WI38 (cell line): ENCODE results near the gene OBSCN.

Experiments used
- H3K4me3 ChIP-seq: 2 replicates; pipeline ENCODE4 v1.5.1; 2011; ENCODE audit warnings: low read depth, mild to moderate bottlenecking, control low read depth, low read length
- CTCF ChIP-seq: IDR thresholded peaks from 2 replicates; pipeline ENCODE4 v1.5.1; 2012; ENCODE audit warnings: low read depth, mild to moderate bottlenecking, control low read depth, low read length

The OBSCN gene

GRCh38 chr1:228365271-228366061, 157.6 kb downstream of the OBSCN start:
- H3K4me3 ChIP-seq, result no peak overlapping the region
- no peak for TF ChIP-seq CTCF

DNA sequence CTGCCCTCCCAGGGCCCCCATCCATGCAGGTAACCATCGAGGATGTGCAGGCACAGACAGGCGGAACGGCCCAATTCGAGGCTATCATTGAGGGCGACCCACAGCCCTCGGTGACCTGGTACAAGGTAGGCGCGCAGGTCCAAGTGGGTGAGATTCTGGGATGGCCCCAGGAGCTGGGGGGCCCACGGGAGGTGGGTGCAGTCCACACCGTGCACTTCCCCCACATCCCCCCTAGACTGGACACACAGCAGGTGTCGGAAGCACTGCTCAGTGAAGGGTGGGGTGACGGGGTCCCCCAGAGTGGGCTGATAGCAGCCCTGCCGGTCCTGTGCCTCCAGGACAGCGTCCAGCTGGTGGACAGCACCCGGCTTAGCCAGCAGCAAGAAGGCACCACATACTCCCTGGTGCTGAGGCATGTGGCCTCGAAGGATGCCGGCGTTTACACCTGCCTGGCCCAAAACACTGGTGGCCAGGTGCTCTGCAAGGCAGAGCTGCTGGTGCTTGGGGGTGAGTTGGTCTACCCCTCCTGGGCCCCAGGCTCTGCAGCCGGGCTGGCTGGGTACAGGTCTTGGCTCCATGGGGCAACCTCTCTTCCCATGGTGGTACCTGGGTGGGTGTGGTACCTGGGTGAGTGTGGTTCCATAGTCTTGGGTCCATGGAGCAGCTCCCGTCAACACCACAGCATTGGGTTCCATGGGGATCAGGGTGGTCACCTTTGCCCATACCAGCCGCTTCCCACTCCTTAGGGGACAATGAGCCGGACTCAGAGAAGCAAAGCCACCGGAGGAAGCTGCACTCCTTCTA, 158.4 kb downstream of the OBSCN start:
- TF ChIP-seq CTCF, result no peak
- no peak overlapping the region for H3K4me3 ChIP-seq

DNA sequence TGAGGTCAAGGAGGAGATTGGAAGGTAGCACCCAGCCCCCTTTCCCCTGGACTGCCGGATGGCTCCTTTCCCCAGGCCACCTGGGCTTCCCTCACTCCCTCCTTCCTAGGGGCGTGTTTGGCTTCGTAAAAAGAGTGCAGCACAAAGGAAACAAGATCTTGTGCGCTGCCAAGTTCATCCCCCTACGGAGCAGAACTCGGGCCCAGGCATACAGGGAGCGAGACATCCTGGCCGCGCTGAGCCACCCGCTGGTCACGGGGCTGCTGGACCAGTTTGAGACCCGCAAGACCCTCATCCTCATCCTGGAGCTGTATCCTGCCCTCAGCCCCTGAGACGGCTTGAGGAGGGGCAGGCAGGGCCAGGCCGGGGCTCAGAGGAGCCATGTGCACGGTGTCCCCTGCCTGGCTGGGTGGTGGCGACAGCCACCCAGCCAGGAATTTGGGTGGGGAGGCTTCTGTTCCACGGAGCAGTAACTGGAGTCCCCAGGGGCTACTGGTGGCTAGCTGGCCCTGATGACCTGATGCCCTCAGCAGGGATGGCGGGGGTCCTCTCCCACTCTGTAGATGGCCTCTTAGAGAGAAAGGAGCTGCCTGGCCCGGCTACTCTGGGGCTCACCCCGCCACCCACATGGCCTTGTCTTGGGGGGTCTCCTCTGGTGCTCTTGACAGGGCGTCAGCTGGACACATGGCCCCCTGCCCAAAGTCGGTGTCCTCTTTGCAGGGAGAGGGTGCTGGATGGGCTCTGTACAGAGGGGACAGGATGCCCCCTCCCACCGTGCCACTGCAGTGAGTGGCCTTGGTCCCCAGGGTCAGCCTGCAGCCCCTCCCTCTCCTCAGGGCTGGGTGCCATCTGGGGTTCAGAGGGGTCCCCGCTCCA, 159.3 kb downstream of the OBSCN start:
- TF ChIP-seq CTCF, result no peak
- H3K4me3 ChIP-seq, result no peak overlapping the region

DNA sequence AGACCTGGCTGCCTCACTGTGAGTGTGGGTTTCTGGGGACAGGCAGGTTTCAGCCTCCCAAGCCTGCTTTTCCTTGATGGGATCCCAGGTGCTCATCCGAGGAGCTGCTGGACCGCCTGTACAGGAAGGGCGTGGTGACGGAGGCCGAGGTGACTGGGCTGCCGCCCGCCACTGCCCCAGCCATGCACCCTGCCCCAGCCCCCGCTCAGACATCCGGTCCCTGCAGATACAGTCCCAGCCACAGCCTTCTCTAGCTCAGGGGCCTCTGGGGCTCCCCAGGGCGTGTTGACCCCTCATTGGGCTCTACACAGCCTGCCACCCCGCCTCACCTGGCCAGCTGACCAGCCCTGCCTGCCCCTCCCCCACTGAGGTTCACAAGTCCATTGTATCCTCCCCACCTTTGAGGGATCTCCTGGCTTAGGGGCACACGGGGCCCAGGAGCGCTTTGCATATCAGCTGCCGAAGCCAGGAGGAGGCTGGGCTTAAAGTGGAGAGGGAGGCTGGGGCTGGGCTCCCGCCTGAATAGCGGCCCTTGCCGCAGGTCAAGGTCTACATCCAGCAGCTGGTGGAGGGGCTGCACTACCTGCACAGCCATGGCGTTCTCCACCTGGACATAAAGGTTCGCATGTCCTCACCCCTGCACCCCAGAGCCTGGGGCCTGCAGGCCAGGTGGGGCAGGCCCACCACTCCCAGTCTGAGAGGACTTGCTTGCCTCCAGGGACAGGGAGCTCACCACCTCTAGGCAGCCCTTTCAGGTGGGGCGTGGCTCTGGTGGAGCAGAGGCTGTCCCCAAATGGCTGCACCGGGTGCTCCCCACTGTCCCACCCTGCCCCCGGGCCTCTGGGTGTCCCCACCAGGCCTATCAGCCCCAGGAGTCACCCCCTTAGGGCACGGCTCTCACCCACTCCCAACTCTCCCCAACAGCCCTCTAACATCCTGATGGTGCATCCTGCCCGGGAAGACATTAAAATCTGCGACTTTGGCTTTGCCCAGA, 160.3 kb downstream of the OBSCN start:
- H3K4me3 ChIP-seq, result no peak overlapping the region
- no peak for TF ChIP-seq CTCF

DNA sequence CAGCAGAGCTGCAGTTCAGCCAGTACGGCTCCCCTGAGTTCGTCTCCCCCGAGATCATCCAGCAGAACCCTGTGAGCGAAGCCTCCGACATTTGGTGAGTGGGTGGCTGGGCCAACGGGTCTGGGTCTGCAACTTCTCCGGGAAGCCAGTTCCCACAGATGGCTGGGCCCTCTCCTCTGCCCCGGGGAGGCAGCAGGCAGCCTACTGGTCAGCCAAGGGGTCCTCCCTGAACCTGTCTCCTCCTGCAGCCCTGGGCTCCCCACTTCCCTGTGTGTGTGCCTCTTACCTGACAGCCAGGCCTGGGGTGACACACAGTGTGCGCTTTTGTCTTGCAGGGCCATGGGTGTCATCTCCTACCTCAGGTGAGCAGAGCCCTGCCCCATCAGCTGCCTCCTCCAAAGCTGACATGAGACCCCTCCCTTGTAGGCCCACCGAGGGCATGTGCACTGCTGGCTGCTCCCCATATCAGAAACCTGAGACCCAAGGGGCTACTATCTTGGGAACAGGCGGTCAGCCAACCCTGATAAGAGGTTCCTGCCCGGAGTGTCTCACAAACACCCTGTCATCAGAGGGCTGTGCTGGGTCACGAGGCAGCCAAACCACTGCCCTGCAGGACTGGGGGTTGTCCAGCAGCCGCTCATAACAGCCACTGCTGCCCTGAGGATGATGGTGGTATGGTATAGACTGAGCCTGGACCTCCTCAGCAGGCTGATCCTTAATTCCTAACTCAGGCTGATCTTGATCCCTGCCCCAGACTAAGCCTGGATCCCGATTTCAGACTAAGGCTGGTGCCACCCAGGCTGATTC, 161.2 kb downstream of the OBSCN start:
- no peak overlapping the region for H3K4me3 ChIP-seq
- TF ChIP-seq CTCF, result no peak
